Stimulated activated CD8-positive, alpha-beta memory T cell treated with anti-CD3 and anti-CD28 coated beads, Interleukin-12 subunit alpha, Interleukin-12 subunit beta, amount 100 ng/mL, for 4 hours (primary cell): ENCODE results near the gene TACR1.
"Not testable (repeated sequence)": the region's sequence is repeated elsewhere in the genome, so short reads cannot be mapped to it uniquely, and the experiment has no call there.

Experiments
- DNase-seq: peaks from one replicate; pipeline ENCODE4 v3.0.0-alpha.2; 2020; ENCODE audit warnings: low read depth

TACR1 gene

GRCh38 chr2:75146221-75146605, 53.1 kb downstream of the TACR1 start:
- DNase-seq = not testable (repeated sequence)

GRCh38 chr2:75142081-75142480, 57.2 kb downstream of the TACR1 start:
- DNase-seq = no peak

- no peak for DNase-seq
Measured at GRCh38 chr2:75140288-75140687, 59.0 kb downstream of the TACR1 start.

GRCh38 chr2:75139171-75139570, 60.1 kb downstream of the TACR1 start:
- DNase-seq = no peak

GRCh38 chr2:75138528-75138927, 60.8 kb downstream of the TACR1 start:
- DNase-seq = no peak

GRCh38 chr2:75135776-75136400, 63.4 kb downstream of the TACR1 start:
- no peak for DNase-seq

GRCh38 chr2:75134860-75135259, 64.5 kb downstream of the TACR1 start:
- no peak for DNase-seq

GRCh38 chr2:75133621-75134570, 65.4 kb downstream of the TACR1 start:
- no peak for DNase-seq

DNA sequence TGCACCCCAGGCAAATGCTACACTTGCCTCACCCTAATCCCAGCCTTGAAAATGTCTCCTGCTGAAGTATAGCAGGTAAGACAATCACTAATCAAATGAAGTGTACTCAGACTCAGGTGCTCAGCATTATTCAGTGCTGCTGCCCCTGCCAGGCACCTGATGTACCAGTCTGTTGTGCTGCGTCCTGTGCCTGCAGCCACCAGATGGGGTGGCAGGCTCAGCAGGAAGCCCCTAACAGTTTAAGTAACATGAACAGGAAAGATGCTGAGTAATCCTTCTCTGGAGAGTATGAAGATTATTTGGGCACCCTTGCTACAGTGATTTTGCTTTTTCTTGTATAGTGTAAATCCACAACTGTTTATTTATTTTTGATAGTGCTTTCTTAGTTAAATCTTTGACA, 69.1 kb downstream of the TACR1 start:
- DNase-seq = no peak

GRCh38 chr2:75123876-75124275, 75.4 kb downstream of the TACR1 start:
- no peak for DNase-seq

GRCh38 chr2:75113231-75113869, 86.0 kb downstream of the TACR1 start:
- no peak for DNase-seq

GRCh38 chr2:75108937-75109482, 90.3 kb downstream of the TACR1 start:
- no peak for DNase-seq

GRCh38 chr2:75102011-75102410, 97.3 kb downstream of the TACR1 start:
- no peak for DNase-seq

DNA sequence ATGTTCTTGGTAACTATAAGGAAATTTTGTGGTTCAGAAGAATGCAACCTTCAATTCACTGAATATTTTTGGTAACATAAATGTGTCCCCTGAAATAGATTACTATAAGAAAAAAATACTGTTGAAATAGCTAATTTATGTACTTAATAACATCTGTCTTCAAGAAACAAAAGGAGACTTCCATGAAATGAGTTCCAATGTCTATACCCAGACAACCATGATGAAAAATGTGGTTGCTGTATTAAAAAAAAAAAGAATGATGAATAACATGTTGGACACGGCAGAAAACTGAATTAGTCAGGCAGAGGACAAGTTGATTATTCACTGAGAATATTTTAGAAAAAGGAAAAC, 98.5 kb downstream of the TACR1 start:
- no peak for DNase-seq

DNA sequence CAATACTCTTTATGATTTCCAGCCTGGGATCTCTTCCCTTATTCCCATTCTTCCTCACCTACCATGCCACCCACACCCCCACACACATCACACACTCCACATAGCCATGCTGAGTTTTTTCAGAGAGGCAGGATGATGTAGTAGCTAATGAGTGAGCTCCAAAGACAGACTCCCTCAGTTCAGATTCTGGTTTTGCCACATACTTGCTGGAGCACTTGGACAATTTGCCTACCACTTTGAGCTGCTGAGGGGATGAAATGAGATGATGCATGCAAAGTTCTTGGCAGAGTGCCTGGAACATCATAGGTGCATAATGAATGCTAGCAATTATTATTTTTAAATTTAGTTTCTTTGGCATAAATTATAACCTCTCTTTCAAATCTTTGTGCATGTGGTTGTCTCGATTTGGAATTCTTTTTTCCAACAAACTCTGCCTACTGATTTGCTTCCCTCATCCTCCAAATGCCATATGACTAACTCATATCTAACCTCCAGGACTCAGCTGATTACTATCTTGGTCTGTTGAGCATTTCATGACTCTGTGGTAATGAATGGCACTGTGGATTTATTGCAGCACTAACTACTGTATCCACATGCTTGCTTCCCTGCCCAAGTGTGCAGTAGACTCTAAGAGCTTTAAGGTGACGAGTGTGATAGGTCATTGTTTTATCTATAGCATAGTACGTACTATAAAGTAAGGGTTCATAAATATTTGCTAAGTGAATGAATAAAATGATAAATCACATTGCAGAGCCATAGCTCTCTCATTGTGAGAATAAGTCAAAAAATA, 99.1 kb downstream of the TACR1 start:
- no peak for DNase-seq

DNA sequence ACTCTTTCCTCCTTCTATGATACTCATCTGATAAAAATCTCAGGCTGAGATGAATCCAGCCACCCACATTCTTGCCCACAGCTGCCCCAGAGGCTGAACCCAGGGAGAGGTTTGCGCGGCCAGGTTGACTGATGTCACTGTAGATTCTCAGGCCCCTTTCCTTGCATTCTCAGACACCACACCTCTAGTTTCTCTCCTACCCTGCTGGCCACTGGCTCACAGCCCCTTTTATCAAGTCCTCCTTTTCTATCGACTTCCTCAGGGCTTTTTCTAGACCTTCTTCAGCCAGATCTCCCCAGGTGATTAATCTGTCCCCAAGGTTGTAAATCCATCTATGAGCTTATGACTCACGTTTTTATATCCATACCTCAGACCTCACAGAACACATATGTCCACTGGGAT, 99.8 kb downstream of the TACR1 start:
- no peak for DNase-seq

GRCh38 chr2:75098856-75099255, 100.5 kb downstream of the TACR1 start:
- DNase-seq = no peak

- no peak for DNase-seq
Measured at GRCh38 chr2:75097831-75098230, 101.5 kb downstream of the TACR1 start.

DNA sequence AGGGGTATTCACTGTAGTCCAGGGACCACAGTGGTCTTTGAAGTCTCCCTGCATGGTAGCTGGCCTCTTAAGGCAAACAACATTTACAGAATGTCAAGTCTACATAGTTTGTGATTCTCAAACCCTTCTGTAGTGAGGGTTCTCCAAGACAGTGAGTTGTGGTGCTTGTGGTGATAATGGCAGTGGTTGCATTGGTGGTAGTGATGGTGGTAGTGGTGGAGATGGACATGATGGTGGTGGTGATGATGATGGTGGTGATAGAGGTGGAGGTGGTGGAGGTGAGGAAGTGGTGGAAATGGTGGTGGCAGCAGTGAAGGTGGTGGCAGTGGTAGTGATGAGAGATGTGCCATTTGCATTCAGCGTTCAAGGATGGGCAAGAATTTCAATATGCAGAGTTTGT, 104.9 kb downstream of the TACR1 start:
- no peak for DNase-seq

GRCh38 chr2:75090770-75091515, 108.4 kb downstream of the TACR1 start:
- DNase-seq = no peak

GRCh38 chr2:75089471-75089870, 109.8 kb downstream of the TACR1 start:
- no peak for DNase-seq
